ENCODE measurements around the gene TSEN54. TPM values are rescaled to one million over a fixed set of nuclear protein-coding genes. Genes with fewer than 3 reads are reported as not detected.

TSEN54 gene
- total RNA-seq, 1 donor from 2014 or later, result 7.7 TPM

DNA sequence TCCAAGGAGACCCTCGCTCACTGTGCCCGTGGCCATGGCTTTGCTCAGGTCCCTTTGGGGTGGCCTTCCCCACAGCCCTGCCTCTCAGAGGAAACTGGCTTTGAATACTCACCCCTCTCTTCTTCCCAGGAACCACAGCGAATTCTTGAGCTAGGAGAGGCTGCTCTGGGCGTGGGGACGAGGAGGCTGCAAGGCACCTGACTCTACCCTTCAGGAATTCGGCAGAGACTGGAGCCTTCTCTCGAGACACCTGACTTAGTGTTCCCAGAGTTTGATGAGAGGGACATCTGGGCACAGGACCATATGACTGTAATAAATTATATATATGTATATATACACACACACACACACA, 15.4 kb downstream of the TSEN54 start:
- intact Hi-C loops (cut with DNase I), result no loop called here
- no peak for DNase-seq (ENCODE audit: low spot score)

- DNase-seq (ENCODE audit: low spot score), result no peak
- intact Hi-C loops (cut with DNase I), result no loop called here
These were observed 18.8 kb downstream of the TSEN54 start for GRCh38 chr17:75535119-75535537.

- intact Hi-C loops (cut with DNase I), result no loop called here
- DNase-seq (ENCODE audit: low spot score), result no peak
These were observed 19.5 kb downstream of the TSEN54 start for GRCh38 chr17:75535871-75536270.

DNA sequence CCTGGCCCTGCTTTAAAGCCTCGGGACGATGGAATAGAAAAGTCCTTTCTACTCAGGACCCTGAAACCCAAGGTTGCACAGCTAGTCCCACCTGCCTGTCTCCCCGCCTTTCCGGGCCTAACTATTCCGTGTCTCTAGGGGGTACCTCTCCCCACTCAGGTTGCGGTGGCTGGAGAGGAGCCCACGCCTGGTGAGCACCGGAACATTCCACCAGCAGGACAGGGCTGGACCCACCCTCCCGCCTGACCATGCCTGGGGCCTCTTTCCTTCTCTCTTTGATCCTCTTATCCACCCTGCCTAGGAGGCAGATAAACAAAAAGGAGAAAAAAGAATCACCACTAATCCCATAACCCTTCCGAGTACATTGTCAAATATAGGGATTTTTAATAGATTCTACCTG, 20.0 kb downstream of the TSEN54 start:
- intact Hi-C loops (cut with DNase I), result no loop called here
- DNase-seq (ENCODE audit: low spot score), result no peak

DNA sequence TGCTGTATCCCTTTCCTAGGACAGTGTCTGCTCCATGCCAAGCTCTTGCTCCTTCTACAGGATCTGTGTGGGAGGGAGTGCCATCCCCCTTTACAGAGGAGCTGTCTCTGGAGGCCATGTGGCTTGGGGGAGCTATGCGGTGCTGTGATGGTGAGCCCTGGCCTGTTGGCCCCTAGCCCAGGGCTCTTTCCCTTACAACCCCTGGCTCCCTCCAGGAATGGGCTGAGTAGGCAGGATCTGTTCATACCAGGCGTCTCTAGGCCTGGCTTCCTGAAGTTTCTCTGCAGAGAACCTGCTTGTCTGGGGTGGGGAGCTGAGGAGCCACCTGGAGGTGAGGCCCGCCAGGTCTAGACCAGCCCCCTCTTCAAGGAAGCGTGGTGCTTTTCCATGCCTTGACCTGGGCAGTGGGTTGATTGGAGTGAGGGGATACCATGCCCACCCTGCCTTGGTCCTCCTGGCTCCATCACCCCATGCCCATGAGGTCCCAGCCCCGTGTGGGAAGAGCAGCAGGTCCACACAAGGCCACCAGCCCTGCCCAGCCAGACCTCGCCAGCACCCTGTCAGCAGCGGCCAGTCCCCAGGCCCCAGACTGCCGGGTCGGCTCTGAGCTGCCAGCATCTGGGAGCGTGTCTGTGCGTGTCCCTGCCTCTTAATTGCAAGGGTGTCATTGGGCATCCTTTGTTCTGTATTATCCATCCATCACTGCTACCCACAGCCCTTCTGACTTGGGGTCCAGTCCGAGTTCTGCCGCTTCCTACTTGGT, 23.8 kb downstream of the TSEN54 start:
- intact Hi-C loops (cut with DNase I), result no loop called here
- no peak for DNase-seq (ENCODE audit: low spot score)

- intact Hi-C loops (cut with DNase I), result no loop called here
- DNase-seq (ENCODE audit: low spot score), result no peak
These were observed 24.7 kb downstream of the TSEN54 start for GRCh38 chr17:75540923-75541503.

GRCh38 chr17:75542229-75542628, 25.9 kb downstream of the TSEN54 start:
- no peak for DNase-seq (ENCODE audit: low spot score)
- intact Hi-C loops (cut with DNase I), result no loop called here

DNA sequence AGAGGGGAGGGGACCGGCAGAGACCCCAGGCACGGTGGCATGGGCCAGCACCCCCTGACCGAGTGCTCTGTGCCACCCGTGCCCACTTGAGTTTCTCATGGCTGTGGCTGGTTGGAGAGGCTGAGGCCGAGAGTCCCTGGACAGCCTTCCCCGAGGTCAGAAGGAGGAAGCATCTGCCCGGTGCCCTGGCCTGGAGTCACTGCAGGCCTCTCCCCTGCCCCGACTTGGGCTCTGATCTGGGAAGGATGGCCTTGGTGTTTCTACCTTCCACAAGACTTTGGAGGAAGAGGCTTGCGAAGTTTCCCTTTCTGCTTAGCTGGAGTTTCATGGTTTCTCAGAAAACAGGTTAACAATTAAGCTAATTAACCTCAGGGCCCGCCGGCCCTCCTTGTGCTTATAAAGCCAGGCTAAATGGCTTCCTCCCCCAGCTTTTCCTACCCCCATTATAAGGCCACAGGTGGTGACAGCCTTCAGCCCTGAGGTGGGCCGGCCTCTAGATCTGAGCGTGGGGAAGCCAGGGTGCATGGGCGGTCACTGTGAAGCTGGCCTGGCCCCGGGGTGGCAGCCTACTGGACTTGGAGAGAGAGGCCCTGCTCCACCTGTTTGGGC, 26.5 kb downstream of the TSEN54 start:
- intact Hi-C loops (cut with DNase I), result no loop called here
- DNase-seq (ENCODE audit: low spot score), result no peak

- DNase-seq (ENCODE audit: low spot score), result no peak
- intact Hi-C loops (cut with DNase I), result no loop called here
These were observed 27.9 kb downstream of the TSEN54 start for GRCh38 chr17:75544250-75544649.

- no peak for DNase-seq (ENCODE audit: low spot score)
- intact Hi-C loops (cut with DNase I), result no loop called here
These were observed 29.9 kb downstream of the TSEN54 start for GRCh38 chr17:75546181-75546580.

DNA sequence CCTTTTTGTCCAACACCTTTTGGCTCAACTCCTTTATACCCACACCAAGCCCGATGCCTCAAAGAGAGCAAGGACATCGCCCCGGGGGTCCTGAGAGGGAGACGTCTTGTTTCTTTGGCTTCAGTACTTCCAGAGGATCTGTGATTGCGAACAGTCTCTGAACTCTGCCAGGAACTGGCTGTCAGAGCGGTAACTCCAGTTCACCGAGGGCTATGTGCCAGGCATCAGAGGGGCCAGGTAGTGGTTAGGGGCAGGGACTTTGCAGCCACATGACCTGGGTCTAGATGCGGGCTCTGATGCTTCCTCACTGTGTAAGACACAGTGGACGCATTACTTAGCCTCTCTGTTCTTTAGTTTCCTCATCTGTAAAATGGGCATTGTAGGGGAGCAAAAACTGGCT, 30.8 kb downstream of the TSEN54 start:
- intact Hi-C loops (cut with DNase I), result no loop called here
- DNase-seq (ENCODE audit: low spot score), result no peak

DNA sequence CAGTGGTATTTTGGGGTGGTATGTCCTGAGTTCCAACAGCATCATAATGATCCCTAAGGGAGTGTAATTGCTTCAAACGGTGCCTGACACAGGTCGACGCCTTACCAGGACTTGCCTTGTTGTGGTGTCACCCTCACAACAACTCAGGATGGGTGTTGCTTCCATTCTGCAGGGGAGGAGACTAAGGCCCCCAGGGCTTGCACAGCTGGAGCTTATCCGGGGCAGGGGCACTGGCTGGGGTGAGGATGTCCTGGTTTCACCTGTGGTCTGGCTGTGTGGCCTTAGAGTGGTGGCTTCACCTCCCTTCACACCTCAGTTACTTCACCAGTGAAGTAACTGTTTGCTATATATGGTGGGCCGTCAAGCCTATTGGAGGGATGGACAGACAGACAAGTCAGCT, 32.5 kb downstream of the TSEN54 start:
- DNase-seq (ENCODE audit: low spot score), result no peak
- intact Hi-C loops (cut with DNase I), result no loop called here

GRCh38 chr17:75549246-75550138, 33.2 kb downstream of the TSEN54 start:
- no peak for DNase-seq (ENCODE audit: low spot score)
- intact Hi-C loops (cut with DNase I), result no loop called here

GRCh38 chr17:75550139-75550465, 33.8 kb downstream of the TSEN54 start:
- intact Hi-C loops (cut with DNase I), result no loop called here
- no peak for DNase-seq (ENCODE audit: low spot score)

DNA sequence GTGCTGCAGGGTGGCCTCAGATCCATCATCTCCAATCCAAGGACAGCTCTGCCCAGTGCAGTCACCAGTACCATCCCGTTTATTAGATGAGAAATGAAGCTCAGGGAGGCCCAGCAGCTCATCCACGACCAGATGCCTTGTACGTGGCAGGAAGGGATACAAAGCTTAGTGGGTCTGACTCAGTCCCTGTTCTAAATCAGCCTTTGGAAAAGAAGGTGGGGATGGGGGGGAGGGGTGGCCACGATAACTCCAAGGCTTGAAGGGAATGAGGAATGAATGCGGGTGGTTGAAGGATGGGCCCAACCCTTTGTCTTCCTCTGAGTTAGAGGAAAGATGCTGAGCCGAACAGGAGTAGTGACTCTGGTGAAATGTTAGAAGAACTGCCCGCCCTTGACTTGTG, 34.9 kb downstream of the TSEN54 start:
- intact Hi-C loops (cut with DNase I), result no loop called here
- DNase-seq (ENCODE audit: low spot score), result no peak

DNA sequence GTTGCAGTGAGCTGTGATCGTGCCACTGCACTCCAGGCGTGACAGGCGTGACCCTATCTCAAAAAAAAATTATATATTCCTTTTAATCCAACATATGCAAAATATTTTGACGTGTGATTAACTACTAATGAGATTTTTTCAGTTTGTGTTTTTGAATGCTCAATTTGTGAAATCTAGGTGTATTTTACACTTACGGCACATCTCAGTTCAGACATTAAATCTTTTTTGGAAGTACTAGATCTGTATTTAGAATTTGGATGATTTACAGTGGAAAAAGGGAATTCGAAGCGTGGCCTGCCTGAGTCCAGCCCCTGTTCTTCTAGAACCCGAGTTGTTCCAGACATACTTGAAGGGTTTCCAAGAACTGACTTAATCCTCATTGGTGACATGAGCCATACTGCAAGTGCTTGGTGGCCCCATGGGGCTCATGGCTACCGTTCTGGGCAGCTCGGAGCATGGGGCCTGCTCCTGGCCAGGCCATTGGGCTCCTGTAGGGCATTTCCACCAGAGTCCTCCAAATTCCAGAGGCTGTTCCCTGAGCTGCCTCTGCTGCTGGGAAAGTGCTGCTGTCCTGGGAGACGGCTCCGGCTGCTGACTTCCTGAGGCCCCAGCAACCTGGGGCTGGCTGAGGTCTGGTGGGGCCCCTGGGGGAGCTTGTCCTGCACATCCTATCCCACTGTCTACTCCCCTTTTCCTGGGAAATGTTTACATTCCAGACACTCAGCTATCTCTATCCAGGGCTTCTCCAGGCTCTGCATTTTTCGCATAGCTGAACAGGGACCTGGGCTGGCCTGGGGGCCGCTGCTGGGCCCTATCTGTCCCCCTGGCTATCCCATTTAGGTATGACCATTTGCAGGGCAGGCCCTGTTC, 36.3 kb downstream of the TSEN54 start:
- intact Hi-C loops (cut with DNase I), result no loop called here
- no peak for DNase-seq (ENCODE audit: low spot score)

DNA sequence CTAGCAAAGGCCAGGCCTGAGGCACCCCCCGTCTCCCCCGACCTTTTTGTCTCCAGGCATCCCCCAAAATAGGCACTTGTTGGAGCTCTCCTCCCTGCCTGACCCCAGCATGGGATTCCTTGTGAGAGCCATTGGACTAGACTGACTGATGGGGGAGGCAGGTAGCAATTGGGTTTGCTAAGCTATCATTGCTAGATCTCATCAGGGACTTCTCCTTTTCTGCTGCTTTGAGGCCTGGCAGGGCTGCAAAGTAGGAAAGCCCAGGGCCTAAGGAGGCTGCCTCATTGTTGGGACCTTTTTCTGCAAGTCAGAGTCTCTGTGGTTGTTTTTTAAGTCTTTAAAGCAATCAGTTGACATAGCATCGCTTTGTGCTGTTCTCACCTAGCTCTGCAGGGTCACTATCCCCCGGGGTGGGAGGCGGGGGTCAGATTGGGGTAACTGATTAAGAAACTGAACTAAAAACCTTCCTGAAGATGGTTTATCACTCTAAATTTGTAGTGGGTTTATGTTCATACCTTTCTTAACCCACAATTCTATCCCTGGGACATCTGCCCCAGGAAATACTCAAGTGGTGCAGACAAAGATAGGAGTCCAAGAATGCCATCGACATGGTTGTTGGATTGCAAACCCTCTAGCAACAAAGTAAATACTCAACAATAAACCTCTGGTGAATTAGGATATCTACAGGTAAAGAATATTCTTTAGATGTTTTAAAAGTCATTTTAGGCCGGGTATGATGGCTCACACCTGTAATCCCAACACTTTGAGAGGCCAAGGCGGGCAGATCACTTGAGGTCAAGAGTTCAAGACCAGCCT, 37.2 kb downstream of the TSEN54 start:
- intact Hi-C loops (cut with DNase I), result no loop called here
- DNase-seq (ENCODE audit: low spot score), result no peak

- no peak for DNase-seq (ENCODE audit: low spot score)
- intact Hi-C loops (cut with DNase I), result no loop called here
These were observed 39.4 kb downstream of the TSEN54 start for GRCh38 chr17:75555679-75556153.
